ENCODE results near the gene FBXO48.
"Not testable (repeated sequence)": the region's sequence is repeated elsewhere in the genome, so short reads cannot be mapped to it uniquely, and the experiment has no call there.

The FBXO48 gene

DNA sequence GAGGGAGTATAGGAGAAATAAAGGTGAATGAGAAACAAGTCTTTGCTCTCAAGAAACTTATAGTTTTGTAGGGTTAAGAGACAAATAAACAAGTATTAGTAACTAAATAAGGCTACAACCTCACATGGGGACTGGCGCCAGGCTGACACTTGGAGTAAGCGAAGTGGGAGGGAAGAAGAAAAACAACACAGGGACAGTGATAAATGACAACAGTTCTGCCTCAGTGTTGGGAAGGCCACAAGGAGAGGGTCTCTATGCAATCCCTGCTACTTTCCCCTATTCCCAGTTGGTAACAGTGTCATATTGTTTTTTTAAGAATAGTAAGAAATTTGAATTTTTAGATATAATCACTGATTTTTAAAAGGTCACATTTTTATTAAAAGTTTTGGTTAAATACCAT, 4.3 kb upstream of the FBXO48 start:
- DNase-seq (ENCODE audit: low read depth), result no peak

GRCh38 chr2:68469935-68470334, 2.8 kb upstream of the FBXO48 start:
- DNase-seq (ENCODE audit: low read depth), result no peak

DNA sequence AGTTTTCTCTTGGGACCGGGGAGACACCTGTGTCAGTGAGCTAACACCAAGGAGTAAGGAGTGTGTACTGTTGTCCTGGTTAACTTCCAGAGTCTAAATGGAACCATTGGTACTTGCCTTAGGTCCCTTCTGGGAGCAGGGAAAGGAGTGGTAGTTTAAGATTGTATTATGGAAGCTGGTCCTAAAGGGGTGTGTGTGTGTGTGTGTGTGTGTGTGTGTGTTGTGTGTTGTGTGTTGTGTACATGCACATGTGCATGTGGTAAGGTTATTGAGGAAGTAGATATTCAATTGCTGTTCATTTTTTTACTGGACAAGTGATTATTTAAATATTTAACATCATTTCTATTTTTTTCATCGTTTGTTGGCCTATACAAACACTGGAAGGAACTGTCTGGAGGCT, 1.7 kb upstream of the FBXO48 start:
- no peak for DNase-seq (ENCODE audit: low read depth)

DNA sequence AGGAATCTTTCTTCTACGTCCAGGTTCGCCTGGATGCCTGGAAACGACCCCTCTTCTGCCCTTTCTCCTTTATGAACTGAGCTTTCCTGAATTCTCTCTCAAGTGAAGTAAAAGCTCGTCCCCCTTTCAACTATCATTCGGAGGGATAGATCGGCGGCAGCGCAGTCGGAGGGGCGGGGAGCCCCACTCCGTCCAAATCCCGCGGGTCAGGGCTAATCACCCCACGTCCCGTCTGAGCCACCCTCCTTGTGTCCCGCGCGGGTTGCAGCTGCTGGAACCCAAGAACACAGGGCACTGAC, 367 bp downstream of the FBXO48 start:
- DNase-seq (ENCODE audit: low read depth), result no peak

DNA sequence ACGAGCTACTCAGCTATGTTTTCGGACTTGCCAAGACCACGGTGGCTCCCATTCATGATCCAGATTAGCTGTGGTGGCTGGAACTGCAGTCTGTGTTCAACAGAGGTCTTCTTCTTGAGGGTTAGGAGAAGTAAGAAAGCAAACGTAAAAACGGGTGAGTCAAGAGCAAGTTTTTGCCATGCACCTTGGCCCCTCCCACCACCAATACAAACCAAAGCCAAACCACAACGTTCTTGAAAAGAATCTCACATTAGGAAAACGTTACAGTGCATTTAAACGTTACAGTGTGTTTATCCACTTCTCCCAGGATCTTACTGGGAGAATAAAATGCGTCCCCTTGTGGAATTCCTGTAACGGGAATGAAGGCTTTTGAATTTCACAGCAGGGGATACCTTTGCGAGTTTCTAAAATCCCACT, 725 bp downstream of the FBXO48 start:
- peak; percentile 34 for DNase-seq (ENCODE audit: low read depth)

- no peak for DNase-seq (ENCODE audit: low read depth)
Measured at GRCh38 chr2:68465081-68465916, 1.8 kb downstream of the FBXO48 start.

DNA sequence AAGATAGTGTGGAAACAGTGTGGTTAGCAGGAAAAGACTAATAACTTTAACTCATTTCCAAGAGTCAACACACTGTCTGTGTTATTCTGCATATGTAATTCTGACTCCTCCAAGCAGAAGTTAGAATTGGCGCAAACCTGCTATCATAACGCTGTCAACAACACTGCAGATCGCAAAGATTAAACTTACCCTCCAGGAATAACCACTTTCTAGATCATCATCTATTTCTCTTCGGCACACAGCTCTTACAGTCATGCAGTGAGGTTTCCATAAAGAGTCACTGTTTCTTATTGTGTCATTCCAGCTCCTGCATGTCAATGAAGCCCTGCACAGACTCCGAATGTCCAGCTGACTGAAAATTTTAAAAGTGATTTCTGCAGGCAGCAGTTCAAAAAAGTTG, 2.4 kb downstream of the FBXO48 start:
- DNase-seq (ENCODE audit: low read depth), result no peak

DNA sequence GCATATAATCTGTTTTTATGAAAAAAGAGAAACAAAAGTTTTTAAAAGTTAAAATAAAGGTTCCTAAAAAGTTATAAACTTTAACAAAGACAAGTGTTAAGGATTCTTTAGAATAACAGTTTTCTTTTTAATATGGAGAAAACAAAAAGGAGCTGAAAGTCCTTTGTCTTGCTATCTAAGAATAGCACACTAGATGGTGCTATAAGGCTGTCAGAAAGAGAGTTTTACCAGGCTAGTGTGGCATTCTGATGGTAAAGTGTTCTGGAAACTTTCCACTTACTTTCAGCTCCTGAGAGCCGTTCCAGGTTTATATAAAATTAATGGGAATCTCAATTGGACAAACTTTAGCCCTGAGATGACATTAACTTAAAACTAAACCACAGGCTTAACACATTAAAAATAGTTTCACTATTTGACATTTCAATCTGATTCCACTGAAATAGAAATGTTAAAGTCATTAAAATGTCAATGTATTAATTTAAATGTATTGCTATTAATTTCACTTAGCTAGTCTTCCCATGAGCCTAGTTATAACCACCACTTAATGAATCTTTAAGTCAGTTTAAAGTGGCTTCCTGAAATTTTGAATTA, 3.7 kb downstream of the FBXO48 start:
- DNase-seq (ENCODE audit: low read depth), result no peak

DNA sequence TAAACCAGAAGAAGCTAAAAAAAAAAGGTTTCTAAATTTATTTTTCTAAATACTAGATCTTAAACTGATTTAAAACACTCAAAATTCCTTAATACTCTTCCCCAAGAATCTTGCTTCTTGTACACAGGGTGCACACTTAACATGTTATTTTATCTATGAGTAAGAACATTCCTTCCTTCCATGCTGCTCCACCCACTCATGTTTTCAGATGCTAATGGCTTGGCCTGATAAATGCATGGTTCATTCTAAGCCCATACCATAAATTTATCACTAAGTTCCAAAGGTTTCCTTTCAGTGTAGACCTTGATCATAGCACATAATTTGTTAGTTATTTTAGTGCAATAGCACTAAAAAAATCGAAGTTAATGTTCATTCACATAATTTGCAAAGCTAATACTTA, 8.1 kb downstream of the FBXO48 start:
- DNase-seq (ENCODE audit: low read depth), result no peak

DNA sequence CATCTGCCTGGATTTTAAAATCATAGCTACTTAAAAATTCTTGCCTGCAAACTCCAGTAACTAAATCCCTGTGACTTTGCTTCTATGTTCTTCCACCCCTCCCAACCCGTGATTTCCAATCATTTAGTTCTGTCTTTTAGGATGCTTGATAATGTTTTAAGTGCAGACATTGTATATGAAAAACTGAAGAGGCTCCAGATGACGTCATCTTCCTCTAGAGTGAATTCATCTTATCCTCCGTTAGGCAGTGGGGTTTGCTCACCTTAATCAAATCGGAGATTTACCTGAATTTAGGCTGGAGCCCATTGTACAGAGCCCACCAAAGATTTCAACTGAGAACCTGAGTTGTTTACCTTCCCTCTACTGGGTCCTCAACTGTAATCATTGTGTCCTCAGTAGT, 10.9 kb downstream of the FBXO48 start:
- DNase-seq (ENCODE audit: low read depth), result no peak

GRCh38 chr2:68454719-68455118, 12.4 kb downstream of the FBXO48 start:
- DNase-seq (ENCODE audit: low read depth), result no peak

DNA sequence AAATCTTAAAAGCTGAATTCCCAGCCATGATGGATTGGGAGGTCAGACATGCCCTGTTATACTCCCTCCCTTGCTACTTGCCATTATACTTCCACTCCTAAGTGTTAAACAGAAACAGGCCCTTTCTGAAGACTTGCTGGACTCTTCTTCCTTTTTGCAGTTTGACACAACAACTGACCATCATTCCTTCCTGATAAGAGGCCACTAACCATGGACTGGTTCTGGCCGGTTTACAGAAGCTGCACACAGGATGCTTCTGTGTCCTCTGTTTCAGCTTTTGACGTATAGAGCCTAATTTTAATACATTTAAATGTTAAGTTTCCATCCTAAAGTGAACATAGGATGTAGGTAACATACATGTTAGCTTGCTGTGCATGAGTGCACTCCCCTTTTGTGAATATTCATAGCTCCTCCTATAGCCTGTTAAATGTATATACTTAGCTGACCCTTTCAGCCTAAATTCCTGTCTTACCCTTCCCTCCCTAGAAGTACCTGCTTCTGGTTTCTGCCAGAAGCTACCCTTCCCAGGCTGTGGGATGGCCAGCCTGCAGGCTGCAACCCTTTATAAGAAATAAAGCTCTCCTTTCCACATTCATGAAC, 13.2 kb downstream of the FBXO48 start:
- DNase-seq (ENCODE audit: low read depth), result no peak

GRCh38 chr2:68452158-68452900, 14.8 kb downstream of the FBXO48 start:
- no peak for DNase-seq (ENCODE audit: low read depth)

- no peak for DNase-seq (ENCODE audit: low read depth)
Measured at GRCh38 chr2:68448671-68449653, 18.1 kb downstream of the FBXO48 start.

- DNase-seq (ENCODE audit: low read depth), result no peak
Measured at GRCh38 chr2:68447118-68447517, 20.0 kb downstream of the FBXO48 start.

DNA sequence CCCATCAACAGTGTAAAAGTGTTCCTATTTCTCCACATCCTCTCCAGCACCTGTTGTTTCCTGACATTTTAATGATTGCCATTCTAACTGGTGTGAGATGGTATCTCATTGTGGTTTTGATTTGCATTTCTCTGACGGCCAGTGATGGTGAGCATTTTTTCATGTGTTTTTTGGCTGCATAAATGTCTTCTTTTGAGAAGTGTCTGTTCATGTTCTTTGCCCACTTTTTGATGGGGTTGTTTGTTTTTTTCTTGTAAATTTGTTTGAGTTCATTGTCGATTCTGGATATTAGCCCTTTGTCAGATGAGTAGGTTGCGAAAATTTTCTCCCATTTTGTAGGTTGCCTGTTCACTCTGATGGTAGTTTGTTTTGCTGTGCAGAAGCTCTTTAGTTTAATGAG, 20.7 kb downstream of the FBXO48 start:
- DNase-seq (ENCODE audit: low read depth), result not testable (repeated sequence)

DNA sequence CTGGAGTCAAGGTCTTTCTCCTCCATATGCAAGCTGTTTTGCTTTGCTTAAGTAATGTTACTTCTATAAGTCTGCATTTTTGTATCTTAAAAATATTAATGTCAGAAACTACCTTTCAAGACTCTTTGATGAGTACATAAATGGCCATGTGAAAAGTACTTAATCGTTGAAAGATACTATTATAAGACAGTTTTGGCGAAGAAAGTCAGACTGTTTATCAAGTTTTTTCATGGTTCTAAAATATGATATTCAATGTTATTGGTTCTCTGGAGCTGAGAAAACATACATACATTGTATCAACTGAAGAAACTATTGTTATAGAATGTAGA, 25.1 kb downstream of the FBXO48 start:
- no peak for DNase-seq (ENCODE audit: low read depth)

DNA sequence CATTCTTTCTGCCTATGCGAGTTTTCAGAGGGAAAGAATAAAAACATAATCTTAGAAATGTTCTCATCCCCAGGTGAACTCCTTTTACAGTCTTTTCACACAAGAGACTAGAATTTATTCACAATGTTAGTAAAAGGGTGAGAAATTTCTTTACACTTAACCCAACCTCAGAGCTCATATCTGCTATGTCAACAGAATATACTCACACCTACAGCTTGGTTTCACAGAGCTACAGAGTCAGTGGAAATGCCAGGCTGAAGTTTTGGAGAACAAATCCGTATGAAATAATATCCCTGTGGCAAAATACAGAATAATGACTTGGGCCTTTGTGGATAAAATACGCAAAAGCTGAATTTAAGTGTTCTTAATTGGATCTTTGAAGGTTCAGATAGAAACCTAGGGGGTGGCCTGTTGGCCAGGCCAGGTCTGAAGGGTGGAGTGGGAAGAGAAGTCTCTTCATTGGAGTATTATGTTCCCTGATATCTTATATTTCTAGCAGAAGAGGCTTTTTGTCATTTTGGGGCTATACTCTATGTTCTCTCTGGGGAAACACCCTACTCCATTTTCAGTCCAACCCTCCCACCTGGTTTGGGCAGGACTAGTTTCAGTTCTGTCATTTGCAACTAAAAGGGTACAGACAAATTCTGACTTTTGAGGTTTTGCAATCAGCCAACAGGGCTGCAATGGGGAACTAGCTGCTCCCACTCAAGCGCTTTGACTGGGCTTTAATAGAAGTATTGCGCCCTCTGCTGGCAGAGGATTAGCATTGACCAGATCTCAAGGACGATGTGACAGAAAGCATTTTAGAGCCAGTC, 25.7 kb downstream of the FBXO48 start:
- peak; percentile 71 for DNase-seq (ENCODE audit: low read depth)

- no peak for DNase-seq (ENCODE audit: low read depth)
Measured at GRCh38 chr2:68438455-68439303, 28.4 kb downstream of the FBXO48 start.

GRCh38 chr2:68436270-68436669, 30.8 kb downstream of the FBXO48 start:
- no peak for DNase-seq (ENCODE audit: low read depth)
